SH-SY5Y (cell line): ENCODE results near the gene ADGRE1.

Experiments
- GATA2 ChIP-seq: IDR thresholded peaks from 2 replicates; pipeline ENCODE4 v1.6.1; 2011; ENCODE audit warnings: mild to moderate bottlenecking, low read depth, low read length
- GATA3 ChIP-seq: IDR thresholded peaks from 2 replicates; pipeline ENCODE4 v1.6.1; 2011; ENCODE audit warnings: low read depth, mild to moderate bottlenecking, low read length, moderate library complexity

DNA sequence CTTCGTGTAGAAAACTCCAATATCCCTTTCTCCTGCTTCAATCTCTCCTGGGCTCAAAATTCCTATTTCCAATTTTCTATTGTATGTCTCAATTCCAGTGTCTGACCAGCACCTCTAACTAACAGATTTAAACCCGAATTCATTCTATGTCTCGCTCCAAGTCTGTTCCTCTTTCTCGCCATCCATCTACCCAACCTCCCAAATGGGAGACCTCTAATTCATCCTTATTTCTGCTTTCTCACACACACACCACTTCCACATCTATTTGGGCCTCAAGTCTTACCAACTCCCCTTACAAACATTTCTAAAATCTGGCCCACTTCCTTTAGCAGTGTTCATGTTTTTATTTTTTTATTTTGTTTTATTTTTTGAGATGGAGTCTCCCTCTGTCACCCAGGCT is 80.6 kb downstream of the ADGRE1 start:
- TF ChIP-seq GATA2: no peak
- no peak for TF ChIP-seq GATA3
